ENCODE results near the gene XRCC3.
"Not testable (repeated sequence)": the region's sequence is repeated elsewhere in the genome, so short reads cannot be mapped to it uniquely, and the experiment has no call there.

Gene XRCC3

GRCh38 chr14:103667671-103668070 is 47.6 kb downstream of the XRCC3 start:
- no peak for DNase-seq (ENCODE audit: low spot score)

- DNase-seq (ENCODE audit: low spot score), result no peak
These were observed 51.7 kb downstream of the XRCC3 start for GRCh38 chr14:103663506-103663905.

GRCh38 chr14:103662591-103662990 is 52.7 kb downstream of the XRCC3 start:
- DNase-seq (ENCODE audit: low spot score), result no peak

GRCh38 chr14:103662029-103662428 is 53.2 kb downstream of the XRCC3 start:
- DNase-seq (ENCODE audit: low spot score), result no peak

- DNase-seq (ENCODE audit: low spot score), result no peak
These were observed 55.6 kb downstream of the XRCC3 start for GRCh38 chr14:103659631-103660030.

- no peak for DNase-seq (ENCODE audit: low spot score)
These were observed 57.8 kb downstream of the XRCC3 start for GRCh38 chr14:103657471-103657870.

- DNase-seq (ENCODE audit: low spot score), result no peak
These were observed 58.5 kb downstream of the XRCC3 start for GRCh38 chr14:103656756-103657133.

- no peak for DNase-seq (ENCODE audit: low spot score)
These were observed 59.1 kb downstream of the XRCC3 start for GRCh38 chr14:103656031-103656755.

GRCh38 chr14:103654619-103655018 is 60.6 kb downstream of the XRCC3 start:
- DNase-seq (ENCODE audit: low spot score), result no peak

- DNase-seq (ENCODE audit: low spot score), result no peak
These were observed 61.4 kb downstream of the XRCC3 start for GRCh38 chr14:103653805-103654204.

GRCh38 chr14:103653336-103653735 is 61.9 kb downstream of the XRCC3 start:
- DNase-seq (ENCODE audit: low spot score), result not testable (repeated sequence)

GRCh38 chr14:103652806-103653205 is 62.4 kb downstream of the XRCC3 start:
- no peak for DNase-seq (ENCODE audit: low spot score)

GRCh38 chr14:103651585-103651984 is 63.7 kb downstream of the XRCC3 start:
- no peak for DNase-seq (ENCODE audit: low spot score)

- no peak for DNase-seq (ENCODE audit: low spot score)
These were observed 65.0 kb downstream of the XRCC3 start for GRCh38 chr14:103650213-103650612.

GRCh38 chr14:103649001-103649400 is 66.2 kb downstream of the XRCC3 start:
- DNase-seq (ENCODE audit: low spot score), result no peak

All from CD4-positive, alpha-beta T cell treated with Interleukin-15 for 4 hours (primary cell).